ENCODE measurements around the gene FOSL1. TPM values are rescaled to one million over a fixed set of nuclear protein-coding genes. Genes with fewer than 3 reads are reported as not detected.

Gene FOSL1
- total and polyA plus RNA-seq, 2 donors (not counting 1 experiment from before 2014, with no cell fraction given), result 3.5 to 8.8 TPM

GRCh38 chr11:65882120-65883057 lies 17.8 kb downstream of the FOSL1 start:
- no peaks in the 10 kb centered on the region for H3K27me3 ChIP-seq (ENCODE audit: control insufficient read depth, insufficient read depth, low read length)
- H2AFZ ChIP-seq (ENCODE audit: low read length), result no peak overlapping the region
- peaks cover 35% of the 10 kb centered on the region for H3K36me3 ChIP-seq (ENCODE audit: control insufficient read depth, insufficient read depth, low read length)
- no peak overlapping the region for H3K4me2 ChIP-seq (ENCODE audit: extremely low read depth, insufficient read depth, low read length)
- no peak for DNase-seq (ENCODE audit: low read depth in 2 of 2)
- no peak for TF ChIP-seq CTCF (conservative IDR thresholded peaks at IDR 0.05 in 1 of 2, IDR thresholded peaks at IDR 0.05 in 1 of 2; ENCODE audit: low read depth in 1 of 2, low read length in 2 of 2)
- H3K9ac ChIP-seq (ENCODE audit: insufficient read depth, low read length), result no peak overlapping the region
- H3K79me2 ChIP-seq (ENCODE audit: control insufficient read depth, insufficient read depth, low read length), result peaks cover 21% of the 10 kb centered on the region
- H3K4me1 ChIP-seq (ENCODE audit: control insufficient read depth, extremely low read depth, insufficient read depth, low read length), result peaks cover 5% of the 10 kb centered on the region
- H3K9me3 ChIP-seq (ENCODE audit: control insufficient read depth, insufficient read depth, low read depth, low read length), result no peaks in the 10 kb centered on the region
- no peaks in the 10 kb centered on the region for H4K20me1 ChIP-seq (ENCODE audit: control insufficient read depth, extremely low read depth, insufficient read depth, low read length)
- no peak overlapping the region for H3K4me3 ChIP-seq (replicated peaks in 1 of 4; ENCODE audit: control extremely low read depth in 1 of 4, insufficient read depth in 1 of 4, low read depth in 3 of 4, low read length in 4 of 4)
- no peak overlapping the region for H3K27ac ChIP-seq (ENCODE audit: insufficient read depth, low read length)

DNA sequence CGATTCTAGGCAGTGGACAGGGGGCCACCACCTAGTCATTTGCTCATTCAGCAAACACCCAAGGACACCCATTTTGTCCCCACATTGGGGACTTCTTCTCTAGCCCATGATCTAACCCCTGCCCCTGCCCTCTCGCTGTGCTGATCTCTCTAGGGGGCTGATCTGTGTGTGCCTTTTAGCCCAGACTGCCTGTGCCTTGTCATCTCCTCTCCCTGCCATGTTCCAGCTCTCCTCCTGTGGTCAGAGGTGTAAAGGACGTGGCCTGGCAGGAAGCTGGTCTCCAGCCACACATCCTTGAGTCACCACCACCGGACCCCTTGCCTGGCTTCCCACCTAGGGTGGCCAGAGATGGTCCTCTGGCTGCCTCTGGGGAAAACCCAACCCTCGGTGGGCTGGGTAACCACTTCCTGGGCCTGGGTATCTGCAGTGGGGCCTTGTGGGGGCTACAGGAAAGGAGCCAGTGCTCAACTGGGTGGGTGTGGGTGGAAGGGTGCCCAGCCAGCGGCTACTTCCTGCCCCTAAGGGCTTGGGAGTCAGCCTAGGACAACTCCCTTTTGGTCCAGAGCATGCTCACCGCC lies 19.3 kb downstream of the FOSL1 start:
- DNase-seq (ENCODE audit: low read depth in 2 of 2), result no peak
- Histone ChIP-seq H3K27ac (ENCODE audit: insufficient read depth, low read length) (no peak overlapping the region), H3K36me3 (ENCODE audit: control insufficient read depth, insufficient read depth, low read length) (peaks cover 32% of the 10 kb centered on the region), H2AFZ (ENCODE audit: low read length) (no peak overlapping the region), H3K9ac (ENCODE audit: insufficient read depth, low read length) (no peak overlapping the region), H3K27me3 (ENCODE audit: control insufficient read depth, insufficient read depth, low read length) (no peaks in the 10 kb centered on the region), H3K4me3 (replicated peaks in 1 of 4; ENCODE audit: control extremely low read depth in 1 of 4, insufficient read depth in 1 of 4, low read depth in 3 of 4, low read length in 4 of 4) (no peak overlapping the region), H3K9me3 (ENCODE audit: control insufficient read depth, insufficient read depth, low read depth, low read length) (no peaks in the 10 kb centered on the region), H3K4me2 (ENCODE audit: extremely low read depth, insufficient read depth, low read length) (no peak overlapping the region), H3K79me2 (ENCODE audit: control insufficient read depth, insufficient read depth, low read length) (peaks cover 7% of the 10 kb centered on the region), H4K20me1 (ENCODE audit: control insufficient read depth, extremely low read depth, insufficient read depth, low read length) (no peaks in the 10 kb centered on the region), H3K4me1 (ENCODE audit: control insufficient read depth, extremely low read depth, insufficient read depth, low read length) (no peaks in the 10 kb centered on the region)
- TF ChIP-seq CTCF (conservative IDR thresholded peaks at IDR 0.05 in 1 of 2, IDR thresholded peaks at IDR 0.05 in 1 of 2; ENCODE audit: low read depth in 1 of 2, low read length in 2 of 2), result no peak
- no peak for TF ChIP-seq EZH2 (IDR thresholded peaks at IDR 0.05; ENCODE audit: low read length, missing control alignments)

- no peaks in the 10 kb centered on the region for H4K20me1 ChIP-seq (ENCODE audit: control insufficient read depth, extremely low read depth, insufficient read depth, low read length)
- no peak overlapping the region for H2AFZ ChIP-seq (ENCODE audit: low read length)
- H3K9ac ChIP-seq (ENCODE audit: insufficient read depth, low read length), result no peak overlapping the region
- TF ChIP-seq CTCF (conservative IDR thresholded peaks at IDR 0.05 in 1 of 2, IDR thresholded peaks at IDR 0.05 in 1 of 2; ENCODE audit: low read depth in 1 of 2, low read length in 2 of 2), result no peak
- TF ChIP-seq EZH2 (IDR thresholded peaks at IDR 0.05; ENCODE audit: low read length, missing control alignments), result no peak
- peaks cover 28% of the 10 kb centered on the region for H3K36me3 ChIP-seq (ENCODE audit: control insufficient read depth, insufficient read depth, low read length)
- no peaks in the 10 kb centered on the region for H3K27me3 ChIP-seq (ENCODE audit: control insufficient read depth, insufficient read depth, low read length)
- H3K9me3 ChIP-seq (ENCODE audit: control insufficient read depth, insufficient read depth, low read depth, low read length), result no peaks in the 10 kb centered on the region
- H3K79me2 ChIP-seq (ENCODE audit: control insufficient read depth, insufficient read depth, low read length), result peaks cover 2% of the 10 kb centered on the region
- H3K4me1 ChIP-seq (ENCODE audit: control insufficient read depth, extremely low read depth, insufficient read depth, low read length), result no peaks in the 10 kb centered on the region
- no peak for DNase-seq (ENCODE audit: low read depth in 2 of 2)
- no peak overlapping the region for H3K27ac ChIP-seq (ENCODE audit: insufficient read depth, low read length)
- H3K4me2 ChIP-seq (ENCODE audit: extremely low read depth, insufficient read depth, low read length), result no peak overlapping the region
- no peak overlapping the region for H3K4me3 ChIP-seq (replicated peaks in 1 of 4; ENCODE audit: control extremely low read depth in 1 of 4, insufficient read depth in 1 of 4, low read depth in 3 of 4, low read length in 4 of 4)
Observed at GRCh38 chr11:65880027-65880426, 20.2 kb downstream of the FOSL1 start.
